HG02852 (cell line): ENCODE data around the gene RPS6KA4.

Experiments used
- ATAC-seq: cut with Tn5 transposase; IDR thresholded peaks from one replicate; pipeline ENCODE4 v1.9.1; 2021; ENCODE audit warnings: mild to moderate bottlenecking, moderate library complexity; ENCODE audit not compliant: unreplicated experiment

RPS6KA4 gene

GRCh38 chr11:64324692-64325469, 34.1 kb upstream of the RPS6KA4 start:
- no peak for ATAC-seq

GRCh38 chr11:64327375-64327774, 31.6 kb upstream of the RPS6KA4 start:
- ATAC-seq: no peak

DNA sequence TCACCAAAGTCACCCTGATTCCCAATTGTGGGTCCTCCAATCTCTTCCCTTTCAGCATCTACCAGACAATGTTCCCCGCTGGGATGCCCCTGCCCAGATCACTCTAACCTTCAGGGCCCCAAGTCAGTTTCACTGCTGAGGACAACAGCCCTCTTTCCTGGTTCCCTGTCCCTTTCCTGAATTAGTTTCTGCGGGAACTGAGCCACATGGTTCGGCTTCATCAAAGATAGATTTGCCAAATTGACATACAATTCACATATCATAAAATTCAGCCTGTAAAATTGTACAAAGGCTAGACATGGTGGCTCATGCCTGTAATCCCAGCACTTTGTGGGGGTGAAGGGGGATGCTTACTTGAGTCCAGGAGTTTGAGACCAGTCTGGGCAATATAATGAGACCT, 31.0 kb upstream of the RPS6KA4 start:
- ATAC-seq: no peak

GRCh38 chr11:64330888-64331287, 28.1 kb upstream of the RPS6KA4 start:
- no peak for ATAC-seq

DNA sequence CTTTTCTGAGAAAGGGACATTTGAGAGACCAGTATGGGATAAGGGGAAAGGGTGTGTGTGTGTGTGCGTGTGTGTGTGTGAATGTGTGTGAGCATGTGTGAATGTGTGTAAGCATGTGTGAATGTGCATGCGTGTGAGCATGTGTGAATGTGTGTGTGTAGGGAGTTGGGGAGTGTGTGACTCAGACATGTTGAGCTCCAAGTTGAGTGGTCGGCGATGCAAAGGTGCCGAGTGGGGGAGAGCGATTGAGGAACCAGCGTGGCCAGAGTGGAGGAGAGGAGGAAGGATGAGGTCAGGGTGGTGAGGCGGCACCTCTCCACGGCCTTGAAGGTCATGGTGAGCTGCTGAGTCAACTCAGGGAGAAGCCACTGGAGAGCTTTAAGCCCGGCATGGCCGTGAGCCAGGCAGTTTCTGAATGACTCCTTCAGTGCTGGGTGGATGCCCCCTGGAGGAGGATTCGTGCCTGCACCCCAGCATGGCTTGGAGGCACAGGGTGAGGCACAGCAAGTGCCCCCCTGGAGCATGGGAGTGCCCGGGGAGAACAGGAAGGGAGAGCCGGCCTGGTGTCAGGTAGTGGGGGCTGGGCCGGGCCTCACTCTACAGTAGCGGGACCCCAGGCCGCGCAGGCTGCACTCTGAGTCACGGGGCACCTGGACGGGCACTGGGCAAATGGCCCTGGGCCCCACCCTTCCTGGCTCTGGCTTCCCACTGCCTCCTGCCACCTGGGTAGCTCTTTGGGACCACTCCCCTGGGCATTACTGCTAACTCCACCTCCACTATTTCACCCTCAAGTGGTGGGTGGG, 27.2 kb upstream of the RPS6KA4 start:
- no peak for ATAC-seq

DNA sequence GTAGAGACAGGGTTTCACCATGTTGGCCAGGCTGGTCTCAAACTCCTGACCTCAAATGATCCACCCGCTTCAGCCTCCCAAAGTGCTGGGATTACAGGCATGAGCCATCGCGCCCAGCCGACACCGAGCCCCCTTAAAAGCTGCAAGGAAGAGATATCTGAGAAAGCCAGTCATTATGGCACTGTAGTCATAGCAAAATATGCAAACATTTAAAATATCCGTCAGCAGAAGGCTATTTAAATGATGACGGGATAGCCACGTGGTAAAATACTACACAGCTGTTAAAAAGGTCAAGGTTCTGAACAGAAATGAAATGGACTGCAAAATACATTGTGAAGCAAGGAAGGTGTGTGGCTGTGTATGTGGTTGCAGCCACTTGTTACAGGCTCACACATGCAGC, 25.4 kb upstream of the RPS6KA4 start:
- ATAC-seq: no peak

- ATAC-seq: peak; percentile 74
Observed at GRCh38 chr11:64334764-64335735, 23.9 kb upstream of the RPS6KA4 start.

DNA sequence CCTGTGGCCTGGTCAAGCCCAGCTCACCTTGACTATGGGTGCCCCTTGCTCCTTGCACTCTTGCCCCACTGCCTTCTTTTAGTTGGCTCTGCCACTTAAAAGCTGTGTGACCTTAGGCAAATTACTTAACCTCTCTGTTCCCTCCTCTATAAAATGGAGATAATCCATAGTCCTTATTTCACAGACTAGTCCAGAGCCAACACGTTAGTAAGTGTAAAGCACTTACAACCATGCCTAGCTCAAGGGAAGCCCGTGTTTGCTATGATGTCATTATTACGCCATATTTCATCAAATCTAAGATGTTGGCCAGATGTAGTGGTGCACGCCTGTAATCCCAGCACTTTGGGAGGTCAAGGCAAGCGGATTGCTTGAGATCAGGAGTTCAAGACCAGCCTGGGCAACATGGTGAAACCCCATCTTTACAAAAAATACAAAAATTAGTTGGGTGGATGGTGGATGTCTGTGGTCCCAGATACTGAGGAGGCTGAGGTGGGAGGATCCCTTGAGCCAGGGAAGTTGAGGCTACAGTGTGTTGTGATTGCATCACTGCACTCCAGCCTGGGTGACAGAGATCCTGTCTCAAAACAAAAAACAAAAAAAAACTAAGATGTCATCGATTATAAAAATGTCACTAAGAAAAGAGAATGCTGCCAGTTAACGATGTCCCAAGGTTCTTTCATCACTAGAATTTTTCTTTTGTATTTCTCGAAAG, 21.3 kb upstream of the RPS6KA4 start:
- ATAC-seq: no peak

DNA sequence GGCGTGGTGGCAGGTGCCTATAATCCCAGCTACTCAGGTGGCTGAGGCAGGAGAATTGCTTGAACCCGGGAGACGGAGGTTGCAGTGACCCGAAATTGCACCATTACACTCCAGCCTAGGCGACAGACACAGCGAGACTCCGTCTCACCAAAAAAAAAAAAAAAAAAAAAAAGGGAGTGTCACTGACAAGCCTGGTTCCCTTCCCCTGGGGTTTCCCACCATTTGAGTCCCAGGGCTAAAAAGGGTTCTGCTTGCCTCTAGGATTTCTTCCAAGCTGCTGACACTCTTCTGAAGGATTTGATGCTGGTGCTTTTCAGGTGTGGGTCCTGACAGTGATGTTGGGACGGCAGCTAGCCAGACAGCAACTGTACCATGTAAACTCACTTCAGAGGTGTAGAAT, 20.2 kb upstream of the RPS6KA4 start:
- ATAC-seq: no peak

- no peak for ATAC-seq
Observed at GRCh38 chr11:64339286-64339685, 19.7 kb upstream of the RPS6KA4 start.

GRCh38 chr11:64339754-64340408, 19.1 kb upstream of the RPS6KA4 start, which contains the start of gene CCDC88B:
TSS of gene CCDC88B (plus strand) at chr11:64340204. CDS start at chr11:64340267, 63 bp downstream.
- ATAC-seq: peak; percentile 54

GRCh38 chr11:64340671-64341335, 18.2 kb upstream of the RPS6KA4 start:
- peak; percentile 47 for ATAC-seq

DNA sequence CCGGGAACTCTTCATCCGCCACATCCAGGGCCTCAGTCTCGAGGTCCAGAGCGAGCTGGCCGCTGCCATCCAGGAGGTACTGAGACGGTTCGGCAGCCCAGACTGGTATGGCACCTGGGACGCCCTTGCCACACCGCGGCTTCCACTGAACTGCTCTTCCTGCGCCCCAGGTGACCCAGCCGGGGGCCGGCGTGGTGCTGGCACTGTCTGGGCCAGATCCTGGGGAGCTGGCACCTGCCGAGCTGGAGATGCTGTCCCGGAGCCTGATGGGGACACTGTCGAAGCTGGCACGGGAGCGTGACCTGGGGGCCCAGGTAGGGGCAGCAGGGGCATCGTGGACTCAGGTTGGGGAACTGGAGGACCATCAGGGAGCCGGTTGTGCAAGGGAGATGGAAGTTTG, 17.5 kb upstream of the RPS6KA4 start:
- ATAC-seq: no peak

DNA sequence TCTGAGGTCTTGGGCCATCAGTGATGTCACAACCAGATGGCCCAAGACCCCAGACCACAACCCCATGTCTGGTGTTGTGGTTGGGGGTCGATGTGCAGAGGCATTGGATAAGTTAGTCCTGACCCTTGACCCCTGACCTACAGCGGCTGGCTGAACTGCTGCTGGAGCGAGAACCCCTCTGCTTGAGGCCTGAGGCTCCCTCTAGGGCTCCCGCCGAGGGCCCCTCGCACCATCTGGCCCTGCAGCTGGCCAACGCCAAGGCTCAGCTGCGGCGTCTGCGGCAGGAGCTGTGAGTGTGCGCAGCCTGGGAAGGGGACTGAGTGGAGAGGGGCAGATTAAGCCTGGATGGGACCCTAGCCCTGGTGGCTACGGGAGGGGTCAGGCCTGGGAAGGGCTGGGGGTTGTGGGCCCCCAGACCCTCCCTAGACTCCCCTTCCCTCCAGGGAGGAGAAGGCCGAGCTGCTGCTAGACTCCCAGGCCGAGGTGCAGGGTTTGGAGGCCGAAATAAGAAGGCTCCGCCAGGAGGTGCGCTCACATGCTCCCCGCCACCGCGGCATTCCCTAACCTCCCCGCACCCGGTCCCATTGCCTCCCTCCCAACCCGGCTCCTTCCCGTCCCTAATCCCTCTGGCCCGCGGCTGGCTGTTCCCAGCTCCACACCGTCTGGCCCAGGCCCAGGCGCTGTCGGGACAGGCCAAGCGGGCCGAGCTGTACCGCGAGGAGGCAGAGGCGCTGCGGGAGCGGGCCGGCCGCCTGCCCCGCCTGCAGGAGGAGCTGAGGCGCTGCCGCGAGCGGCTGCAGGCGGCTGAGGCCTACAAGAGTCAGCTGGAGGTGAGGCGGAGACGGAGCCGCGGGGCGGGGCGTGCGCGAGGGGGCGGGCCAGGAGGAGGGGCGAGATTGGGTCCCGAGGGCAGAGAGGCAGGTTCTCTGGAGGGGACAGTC, 16.8 kb upstream of the RPS6KA4 start:
- ATAC-seq: no peak

- ATAC-seq: no peak
Observed at GRCh38 chr11:64342869-64343745, 15.9 kb upstream of the RPS6KA4 start.

- ATAC-seq: no peak
Observed at GRCh38 chr11:64343767-64344559, 15.0 kb upstream of the RPS6KA4 start.
